NCI-H2029 (cell line): ENCODE data around the gene ITGB3.
A peak's percentile ranks its signal among the peaks of the same experiment; 100 is the strongest.
"Not testable (repeated sequence)": the region's sequence is repeated elsewhere in the genome, so short reads cannot be mapped to it uniquely, and the experiment has no call there.

Source experiments
- DNase-seq: peaks from one replicate; lab custom pipeline; 2025; lab: John Stamatoyannopoulos, UW

Gene ITGB3

GRCh38 chr17:47244697-47245096, 8.9 kb upstream of the ITGB3 start:
- DNase-seq: no peak

GRCh38 chr17:47246120-47246519, 7.5 kb upstream of the ITGB3 start:
- DNase-seq: no peak

DNA sequence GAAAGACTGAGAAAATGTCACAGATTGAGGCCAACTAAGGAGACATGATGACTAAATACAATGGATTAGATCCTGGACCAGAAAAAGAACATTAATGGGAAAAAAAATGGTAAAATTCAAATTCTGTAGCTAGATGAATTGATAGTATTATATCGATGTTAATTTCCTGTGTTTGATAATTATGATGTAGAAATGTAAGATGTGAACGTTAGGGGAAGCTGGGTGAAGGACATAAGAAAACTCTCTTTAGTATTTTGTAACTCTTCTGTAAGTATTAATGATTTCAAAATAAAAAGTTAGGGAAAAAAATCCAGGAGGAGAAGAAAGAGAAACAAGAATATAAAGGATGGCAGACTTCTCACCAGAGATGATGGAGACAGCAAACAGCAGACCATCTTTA, 2.8 kb upstream of the ITGB3 start:
- no peak for DNase-seq

- no peak for DNase-seq
Measured at GRCh38 chr17:47251421-47251940, 2.1 kb upstream of the ITGB3 start.

GRCh38 chr17:47252209-47252608, 1.4 kb upstream of the ITGB3 start:
- DNase-seq: no peak

- no peak for DNase-seq
Measured at GRCh38 chr17:47252766-47253512, 688 bp upstream of the ITGB3 start.

GRCh38 chr17:47254403-47254943, 846 bp downstream of the ITGB3 start:
- no peak for DNase-seq

- DNase-seq: no peak
Measured at GRCh38 chr17:47257651-47258339, 4.2 kb downstream of the ITGB3 start.

DNA sequence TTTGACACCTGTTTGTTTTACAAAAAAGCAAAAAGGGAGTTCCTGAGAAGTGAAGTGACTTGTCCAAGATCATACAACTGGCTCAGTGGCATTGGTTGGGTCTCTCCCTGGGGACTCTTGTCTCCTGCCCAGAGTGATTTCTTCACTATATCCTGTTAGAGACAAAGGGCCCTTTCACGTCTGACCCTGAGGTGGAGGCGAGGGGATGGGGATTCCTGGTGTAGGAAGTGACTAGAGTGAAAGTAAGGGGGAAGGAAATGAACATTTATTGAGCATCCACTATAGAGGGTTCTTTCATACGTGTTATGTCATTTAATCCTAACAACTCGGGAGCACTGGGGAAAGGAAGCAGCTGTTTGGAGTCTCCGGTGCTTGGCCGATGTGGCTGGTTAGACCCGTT, 9.0 kb downstream of the ITGB3 start:
- DNase-seq: no peak

DNA sequence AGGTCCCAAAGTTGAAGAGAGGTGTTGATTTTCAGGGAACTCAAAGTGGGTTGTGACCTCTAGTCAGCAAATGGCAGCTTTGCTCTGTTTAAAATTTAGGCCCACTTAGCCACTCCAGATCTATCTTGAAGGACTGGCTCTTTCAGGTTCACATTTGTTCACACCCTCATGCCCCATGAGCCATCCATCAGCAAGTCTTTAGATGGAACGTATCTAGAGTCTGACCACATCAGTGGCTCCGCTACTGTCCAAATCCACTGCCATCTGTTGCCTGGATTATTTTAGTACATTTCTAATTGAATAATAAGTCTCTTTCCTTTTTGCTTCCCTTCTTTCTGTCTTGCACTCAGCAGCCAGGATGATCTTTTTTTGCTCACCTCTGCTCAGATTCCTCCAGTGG, 10.5 kb downstream of the ITGB3 start:
- DNase-seq: no peak

DNA sequence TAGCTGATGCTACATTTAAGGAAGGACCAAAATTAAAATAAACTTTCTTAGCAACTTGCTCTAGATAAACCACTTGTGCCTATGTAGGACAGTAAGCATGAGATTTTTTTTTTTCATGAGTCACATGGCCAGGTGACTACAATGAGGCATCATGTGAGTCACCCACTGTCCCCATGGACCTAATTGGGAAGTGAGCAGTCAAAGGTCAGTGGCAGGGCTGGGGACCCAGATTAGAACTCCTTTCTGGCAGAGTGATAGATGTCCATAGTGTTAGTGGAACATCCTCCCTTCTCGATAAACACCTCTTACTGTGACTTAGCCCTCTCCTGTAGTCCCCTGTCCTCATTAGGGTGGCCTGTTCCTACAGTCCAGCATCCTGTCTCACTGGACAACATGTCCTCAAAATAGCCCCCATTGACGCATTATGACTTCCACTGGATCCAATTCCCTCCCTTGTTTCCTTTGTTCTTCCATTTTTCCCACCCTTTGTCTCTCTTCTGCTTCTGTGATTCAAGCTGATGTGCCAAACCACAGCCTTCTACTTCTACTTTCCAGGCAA, 12.4 kb downstream of the ITGB3 start:
- no peak for DNase-seq

- no peak for DNase-seq
Measured at GRCh38 chr17:47266782-47267181, 13.2 kb downstream of the ITGB3 start.

- DNase-seq: no peak
Measured at GRCh38 chr17:47267354-47267828, 13.8 kb downstream of the ITGB3 start.

DNA sequence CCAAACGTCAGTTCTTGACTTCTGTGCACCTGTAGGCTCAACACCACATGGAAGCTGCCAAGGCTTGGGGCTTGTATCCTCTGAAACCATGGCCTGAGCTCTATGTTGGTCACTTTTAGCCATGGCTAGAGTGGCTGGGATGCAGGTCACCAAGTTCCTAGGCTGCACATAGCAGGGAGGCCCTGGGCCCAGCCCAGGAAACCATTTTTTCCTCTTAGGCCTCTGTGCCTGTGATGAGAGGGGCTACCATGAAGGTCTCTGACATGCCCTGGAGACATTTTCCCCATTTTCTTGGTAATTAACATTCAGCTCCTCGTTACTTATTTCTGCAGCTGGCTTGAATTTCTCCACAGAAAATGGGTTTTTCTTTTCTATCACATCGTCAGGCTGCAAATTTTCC, 15.3 kb downstream of the ITGB3 start:
- not testable (repeated sequence) for DNase-seq

DNA sequence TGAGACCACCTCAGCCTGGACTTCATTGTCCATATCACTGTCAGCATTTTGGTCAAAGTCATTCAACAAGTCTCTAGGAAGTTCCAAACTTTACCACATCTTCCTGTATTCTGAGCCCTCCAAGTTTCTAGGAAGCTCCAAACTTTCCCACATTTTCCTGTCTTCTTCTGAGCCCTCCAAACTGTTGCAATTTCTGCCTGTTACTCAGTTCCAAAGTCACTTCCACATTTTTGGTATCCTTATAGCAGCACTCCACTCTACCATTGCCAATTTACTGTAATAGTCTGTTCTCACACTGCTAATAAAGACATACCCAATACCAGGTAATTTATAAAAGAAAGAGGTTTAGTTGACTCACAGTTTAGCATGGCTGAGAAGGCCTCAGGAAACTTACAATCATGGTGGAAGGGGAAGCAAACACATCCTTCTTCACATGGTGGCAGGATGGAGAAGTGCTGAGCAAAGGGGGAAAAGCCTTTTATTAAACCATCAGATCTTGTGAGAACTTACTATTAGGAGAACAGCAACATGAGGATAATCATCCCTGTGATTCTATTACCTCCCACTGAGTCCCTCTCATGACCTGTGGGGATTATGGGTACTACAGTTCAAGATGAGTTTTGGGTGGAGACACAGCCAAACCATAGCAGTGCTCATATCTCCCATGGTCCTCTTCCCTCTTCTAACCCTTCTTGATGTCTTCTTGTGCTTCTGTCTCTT, 16.1 kb downstream of the ITGB3 start:
- DNase-seq: not testable (repeated sequence)

DNA sequence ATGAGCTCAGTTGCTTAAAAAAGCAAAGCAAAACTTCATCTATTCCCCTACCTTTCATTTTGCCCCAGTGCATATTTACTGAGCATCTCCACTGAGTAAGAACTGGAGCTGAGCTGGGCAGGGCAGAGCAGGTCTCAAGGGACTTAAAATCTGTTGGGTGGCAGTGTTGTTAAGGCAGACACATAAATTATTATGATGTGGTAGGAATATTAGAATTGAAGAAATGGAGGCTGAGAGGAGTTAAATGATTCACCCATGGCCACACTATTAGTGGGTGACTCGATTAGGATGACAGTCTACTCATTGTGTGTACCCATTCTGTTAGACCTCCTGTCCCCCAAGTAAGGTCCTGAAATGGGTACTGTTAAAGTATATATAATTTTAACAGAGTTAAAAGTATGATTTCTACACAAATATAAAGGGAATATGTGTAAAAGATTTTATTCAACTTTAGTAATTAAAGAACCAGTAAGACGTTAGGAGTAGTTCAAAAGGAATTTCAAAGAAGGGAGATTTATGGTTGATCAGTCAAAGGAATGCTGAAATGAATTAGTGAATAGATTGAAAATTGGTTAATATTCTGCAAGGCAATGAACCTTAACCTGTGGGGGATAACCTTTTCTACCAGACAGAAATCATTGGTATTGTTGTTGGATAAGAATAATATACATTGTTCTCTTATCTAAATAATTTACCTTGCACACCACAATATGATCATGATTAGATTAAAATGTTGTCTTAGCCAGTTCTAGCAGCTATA, 17.5 kb downstream of the ITGB3 start:
- DNase-seq: no peak

DNA sequence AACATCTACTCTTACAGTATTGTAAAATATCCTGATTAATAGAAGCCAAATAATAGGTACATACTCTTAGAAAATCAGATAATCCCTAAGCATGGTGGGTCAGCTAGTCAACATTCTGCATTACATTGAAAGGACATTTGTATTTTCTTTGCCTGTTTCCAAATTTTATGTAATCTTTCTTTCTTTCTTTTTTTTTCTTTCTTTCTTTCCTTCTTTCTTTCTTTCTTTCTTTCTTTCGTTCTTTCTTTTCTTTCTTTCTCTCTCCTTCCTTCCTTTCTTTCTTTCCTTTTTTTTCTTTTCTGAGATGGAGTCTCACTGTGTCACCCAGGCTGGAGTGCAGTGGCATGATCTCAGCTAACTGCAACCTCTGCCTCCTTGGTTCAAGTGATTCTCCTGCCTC, 18.9 kb downstream of the ITGB3 start:
- no peak for DNase-seq

DNA sequence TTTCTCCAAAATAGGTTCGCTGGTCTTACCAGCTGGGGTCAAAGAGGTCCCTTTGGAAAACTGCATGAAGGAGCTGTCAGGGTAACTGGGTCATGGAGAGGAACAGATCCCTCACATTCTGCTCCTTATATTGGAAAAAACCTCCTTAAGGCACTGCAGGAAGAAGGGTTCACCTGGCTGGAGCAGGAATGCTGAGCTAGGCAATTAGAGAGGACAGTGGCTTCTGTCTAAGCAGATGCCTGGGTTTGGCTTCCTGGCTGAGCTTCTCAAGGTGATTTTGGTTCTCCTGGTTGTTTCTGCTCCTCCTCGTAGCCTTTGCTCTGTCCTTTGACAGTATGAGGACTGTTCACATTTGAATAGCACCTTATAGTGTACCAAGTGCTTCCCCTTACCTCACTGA, 19.6 kb downstream of the ITGB3 start:
- no peak for DNase-seq

GRCh38 chr17:47274319-47275069, 20.9 kb downstream of the ITGB3 start:
- DNase-seq: no peak

- peak; percentile 29 for DNase-seq
Measured at GRCh38 chr17:47275245-47275984, 21.8 kb downstream of the ITGB3 start.
